HG03575 (cell line): ENCODE measurements around the gene MAST4.

ENCODE experiments used
- ATAC-seq: cut with Tn5 transposase; IDR thresholded peaks from one replicate; pipeline ENCODE4 v1.9.1; 2021; ENCODE audit not compliant: unreplicated experiment, insufficient number of reproducible peaks, low FRiP score; ENCODE audit errors: extremely low read depth

Gene MAST4

DNA sequence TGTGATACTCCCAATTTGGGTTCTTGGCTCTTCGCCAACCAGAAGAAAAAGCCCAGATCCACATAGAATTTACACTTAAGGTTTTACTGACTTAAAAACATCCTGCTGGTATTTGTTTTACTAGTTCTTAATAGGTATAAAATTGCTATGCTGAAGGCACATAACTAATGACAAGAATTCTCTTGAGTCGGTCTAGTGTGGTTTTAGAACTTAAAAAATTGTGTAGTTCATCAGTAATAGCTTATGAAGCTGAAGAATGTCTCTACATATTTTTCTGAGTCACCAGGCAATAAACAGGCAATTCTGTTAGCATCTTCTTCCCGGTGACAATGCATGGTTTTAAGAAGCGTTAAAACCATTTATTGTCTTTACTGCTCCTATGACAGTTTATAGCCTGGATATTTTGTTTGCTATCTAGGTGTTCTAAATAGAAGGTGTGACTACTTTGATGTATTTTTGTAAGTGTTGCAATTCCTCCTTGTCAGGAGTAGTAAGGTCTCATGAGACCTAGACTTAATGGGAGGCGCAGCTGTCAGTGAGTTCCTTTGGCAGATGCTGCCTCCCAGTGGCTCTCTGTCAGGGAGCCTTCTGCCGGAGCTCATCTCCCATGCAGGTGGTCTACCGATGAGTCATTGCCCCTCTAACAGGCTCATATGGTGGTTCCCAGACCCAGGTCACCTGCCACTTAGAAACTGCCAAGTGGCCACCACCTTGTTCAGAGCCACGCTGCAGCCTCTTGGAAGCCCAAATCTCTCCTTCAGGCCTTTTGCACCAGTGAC is 173.8 kb downstream of the MAST4 start:
- no peak for ATAC-seq

- ATAC-seq, result no peak
Measured at GRCh38 chr5:66777868-66778267, 181.7 kb downstream of the MAST4 start.

GRCh38 chr5:66779528-66779927 is 183.3 kb downstream of the MAST4 start:
- no peak for ATAC-seq

DNA sequence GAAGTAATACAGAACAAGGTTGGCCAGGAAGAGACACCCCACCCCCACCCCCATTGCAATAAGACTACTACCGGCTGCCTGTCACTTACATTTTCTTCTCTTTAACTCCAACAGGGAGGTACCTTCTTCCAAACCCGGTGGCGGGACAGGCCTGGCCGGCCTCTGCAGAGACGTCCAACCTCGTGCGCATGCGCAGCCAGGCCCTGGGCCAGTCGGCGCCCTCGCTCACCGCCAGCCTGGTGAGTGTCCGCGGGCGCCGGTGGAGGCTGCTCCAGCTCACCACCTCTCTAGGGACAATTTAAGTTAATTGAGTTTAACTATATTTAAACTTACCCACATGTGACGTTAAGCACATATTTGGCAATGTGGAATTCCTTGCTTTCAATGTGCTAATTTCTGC is 192.4 kb downstream of the MAST4 start:
- ATAC-seq, result no peak

GRCh38 chr5:66789434-66789833 is 193.2 kb downstream of the MAST4 start:
- no peak for ATAC-seq

DNA sequence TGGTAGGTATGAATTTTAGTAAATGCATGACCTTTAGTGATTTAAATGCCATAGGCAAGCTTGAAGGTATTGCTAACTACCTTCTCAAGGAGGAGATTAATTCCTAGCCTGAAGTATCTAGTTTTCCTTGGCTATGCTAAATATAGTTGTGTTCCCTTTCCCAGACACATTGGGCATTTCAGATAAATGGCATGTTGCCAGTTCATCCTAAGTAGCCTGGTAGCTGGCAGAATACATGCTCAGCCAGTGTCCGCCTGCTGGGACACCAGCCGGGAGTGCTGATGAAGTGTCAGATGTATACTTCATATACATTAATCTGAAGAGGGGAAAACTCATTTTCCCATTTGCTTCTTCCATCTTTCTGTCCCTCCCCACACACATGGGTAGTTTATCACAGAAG is 196.9 kb downstream of the MAST4 start:
- ATAC-seq, result no peak

DNA sequence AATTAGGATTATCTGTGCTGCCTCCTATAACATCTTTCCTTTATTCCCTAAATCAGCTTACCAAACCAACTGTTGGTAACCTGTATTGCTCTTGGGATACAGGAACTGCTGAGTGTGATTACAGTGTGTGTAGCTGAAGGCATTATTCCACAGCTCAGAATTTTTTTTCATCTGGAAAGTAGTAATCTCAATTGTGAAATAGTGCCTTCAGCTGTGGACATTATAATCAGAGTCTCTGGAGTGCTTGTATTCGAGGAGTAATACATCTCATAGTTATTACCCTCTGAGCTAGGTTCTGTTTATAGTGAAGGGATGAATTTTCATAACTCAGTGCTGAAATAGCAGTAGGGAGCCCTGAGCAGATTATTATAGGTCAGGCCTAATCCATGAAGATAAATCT is 199.5 kb downstream of the MAST4 start:
- ATAC-seq, result no peak

DNA sequence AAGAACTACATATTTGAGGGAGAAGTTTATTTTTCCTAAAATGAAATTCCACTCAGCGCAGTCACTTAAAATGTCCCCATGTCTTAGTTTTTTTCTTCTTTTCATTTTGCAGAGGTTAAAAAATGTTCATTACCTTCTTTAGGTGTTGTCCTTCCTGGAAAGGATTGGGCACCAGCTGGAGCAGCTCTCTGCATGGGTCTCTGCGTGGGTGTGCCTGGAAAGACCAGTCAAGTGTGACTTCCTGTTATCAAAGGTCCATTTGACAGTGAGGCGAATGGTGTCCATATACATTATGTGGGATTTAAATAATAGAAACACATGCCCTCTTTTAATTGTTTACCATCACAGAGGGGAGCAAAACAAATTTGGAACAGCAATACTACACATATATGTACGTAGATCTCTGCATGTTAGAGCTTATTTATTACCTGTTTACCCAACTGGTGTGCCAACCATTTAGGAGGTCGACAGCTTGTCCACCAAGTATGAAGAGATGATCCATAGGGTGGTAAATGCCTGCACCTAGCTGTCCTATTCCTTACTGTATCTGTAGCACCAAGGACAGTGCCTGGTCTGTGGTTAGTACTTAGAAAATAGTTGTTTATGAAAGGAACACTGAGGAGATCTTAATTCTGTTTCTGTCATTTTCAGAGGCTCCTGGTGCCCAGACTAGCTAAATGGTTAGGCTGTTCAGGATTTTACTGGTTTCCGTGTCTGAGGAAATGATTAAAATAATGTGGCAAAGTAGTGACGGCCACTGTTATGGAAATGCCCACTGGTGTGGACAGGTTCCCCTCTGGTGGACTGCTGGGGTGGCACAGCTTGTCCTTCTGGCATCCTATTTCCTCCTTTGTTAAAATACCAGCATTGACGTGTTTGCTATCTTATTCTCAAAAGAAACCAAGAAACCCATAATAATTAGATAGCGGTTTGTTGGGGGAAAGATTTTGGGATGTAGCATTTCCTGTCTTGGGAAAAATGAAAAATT is 200.4 kb downstream of the MAST4 start:
- no peak for ATAC-seq

DNA sequence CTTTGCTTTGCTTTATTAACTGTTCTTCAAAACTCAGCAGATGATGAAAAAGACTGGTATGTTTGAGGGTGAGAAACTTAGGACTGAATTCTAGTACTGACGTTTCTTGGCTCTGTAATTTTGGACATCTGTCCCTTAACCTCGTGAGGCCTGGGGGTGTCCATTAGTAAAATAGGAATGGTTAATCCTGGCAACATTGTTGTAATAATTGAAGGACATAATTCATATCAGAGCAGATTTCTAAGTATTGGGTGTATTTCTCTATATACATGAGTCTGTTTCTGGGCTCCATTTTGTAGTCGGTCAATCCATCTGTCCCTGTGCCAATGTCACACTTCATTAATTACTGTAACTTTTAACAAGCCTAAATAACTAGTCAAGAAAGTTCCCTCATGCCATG is 206.7 kb downstream of the MAST4 start:
- no peak for ATAC-seq

DNA sequence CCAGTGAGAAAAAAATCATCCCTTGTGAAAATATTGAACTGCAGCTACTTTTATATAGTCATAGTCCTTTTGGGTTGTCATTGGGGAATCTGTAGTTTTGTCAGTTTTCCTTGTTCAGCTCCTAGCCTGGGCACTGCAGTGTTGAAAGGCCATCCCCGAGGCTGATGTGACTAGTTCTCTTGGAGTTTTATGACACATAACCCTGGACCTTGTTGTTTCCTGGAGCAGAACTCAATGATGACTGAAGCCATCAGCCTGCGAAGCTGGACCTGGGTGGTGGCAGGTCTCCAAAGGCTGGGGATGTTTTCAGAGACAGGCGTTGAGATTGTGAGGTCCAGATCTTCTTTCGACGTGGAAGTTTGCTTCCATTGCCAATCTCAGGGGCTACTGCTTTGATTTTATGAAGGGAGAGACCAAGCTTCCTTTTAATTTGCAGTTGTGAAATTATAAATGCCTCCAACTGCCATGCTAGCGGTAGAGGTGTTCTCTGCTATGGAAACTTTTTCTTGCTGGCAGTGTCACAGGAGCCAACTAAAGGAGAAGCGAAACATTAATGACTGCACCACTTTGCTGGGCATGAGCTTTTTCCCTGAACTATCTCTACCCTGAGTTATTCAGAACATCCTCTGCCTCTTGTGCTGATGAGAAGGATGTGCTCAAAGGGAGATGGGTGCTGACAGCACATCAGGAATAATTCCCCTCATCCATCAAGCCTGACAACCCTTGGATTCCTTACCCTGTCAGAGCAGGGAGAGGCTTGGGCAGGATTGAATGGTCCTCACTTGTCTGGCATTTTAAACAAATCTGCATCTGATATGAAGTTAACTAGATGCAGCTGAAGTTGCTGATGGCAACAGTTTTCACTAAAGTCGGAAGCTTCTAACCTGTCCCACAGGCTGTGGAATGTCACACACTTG is 209.6 kb downstream of the MAST4 start:
- ATAC-seq, result no peak

- ATAC-seq, result no peak
Measured at GRCh38 chr5:66807743-66808142, 211.6 kb downstream of the MAST4 start.

DNA sequence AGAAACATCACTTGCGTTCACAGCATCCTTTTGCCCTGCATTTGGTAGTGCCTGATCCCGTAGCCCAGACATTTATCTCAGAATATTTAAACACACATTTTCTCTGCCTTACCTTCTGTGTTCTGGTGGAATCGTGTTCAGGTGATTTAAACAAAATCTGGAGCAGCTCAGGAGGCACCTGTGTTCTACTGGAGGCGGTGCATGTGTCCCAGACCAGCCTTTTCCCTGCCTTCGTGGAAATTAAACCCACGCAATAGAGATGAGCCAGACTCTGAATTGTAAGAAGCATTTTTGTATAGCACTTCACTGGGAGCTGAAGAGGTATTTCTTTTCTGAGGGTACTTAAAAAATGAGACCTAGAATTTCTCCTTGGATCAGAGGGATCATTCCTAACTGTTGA is 212.5 kb downstream of the MAST4 start:
- ATAC-seq, result no peak

GRCh38 chr5:66810151-66810550 is 214.0 kb downstream of the MAST4 start:
- ATAC-seq, result no peak

- ATAC-seq, result no peak
Measured at GRCh38 chr5:66810848-66811261, 214.7 kb downstream of the MAST4 start.

GRCh38 chr5:66812291-66812690 is 216.1 kb downstream of the MAST4 start:
- ATAC-seq, result no peak

DNA sequence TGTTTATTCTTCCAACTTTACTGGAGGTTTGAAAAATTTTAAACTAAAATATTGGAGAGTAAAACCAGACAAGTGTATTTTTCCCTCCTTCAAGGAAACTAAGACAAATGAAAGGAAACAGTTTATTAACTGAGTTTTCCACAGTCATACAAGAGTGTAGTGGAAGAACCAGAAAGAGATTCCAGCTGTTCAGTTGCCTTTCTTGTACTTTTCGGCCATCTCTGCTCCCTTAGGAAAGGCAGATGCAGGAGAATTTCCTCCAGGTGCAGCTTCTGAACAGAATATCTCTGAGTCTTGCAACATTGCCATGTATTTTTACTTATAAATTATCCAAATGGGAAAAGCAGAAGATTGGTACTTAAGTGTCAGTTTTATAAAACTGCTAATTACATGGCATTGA is 217.1 kb downstream of the MAST4 start:
- no peak for ATAC-seq

- ATAC-seq, result peak; percentile 53
Measured at GRCh38 chr5:66814146-66814991, 218.2 kb downstream of the MAST4 start.

DNA sequence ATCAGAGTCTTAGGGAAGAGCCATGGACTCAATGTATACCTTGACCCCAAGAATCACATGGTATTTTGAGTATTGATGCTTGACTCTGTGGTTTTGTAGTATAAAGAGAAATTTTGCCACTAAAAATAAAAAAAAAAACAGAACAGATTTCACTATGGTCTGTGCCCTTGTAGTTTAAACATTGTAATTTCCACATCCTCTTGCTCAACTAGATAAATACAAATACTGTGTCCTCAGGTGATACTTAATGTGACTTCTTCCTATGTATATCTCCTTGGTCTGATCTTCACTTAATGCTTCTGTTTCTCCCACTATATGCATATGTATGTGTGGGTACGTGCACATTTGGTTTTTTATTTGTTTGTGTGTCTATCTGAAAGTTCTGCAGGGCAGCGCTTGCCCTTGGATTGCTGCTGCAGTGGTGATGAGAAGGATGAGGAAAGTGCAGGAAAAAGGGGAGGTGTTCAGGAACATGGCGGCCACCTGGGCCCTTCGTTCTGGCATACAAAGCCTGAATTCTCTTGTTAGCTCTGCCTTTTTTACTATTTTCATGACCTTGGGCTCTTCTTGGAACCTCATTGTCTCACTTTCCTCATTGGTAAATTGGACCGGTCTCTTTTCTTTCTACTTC is 222.2 kb downstream of the MAST4 start:
- no peak for ATAC-seq
